GM21717 (cell line): ENCODE data around the gene PHACTR1.
"Not testable (repeated sequence)": the region's sequence is repeated elsewhere in the genome, so short reads cannot be mapped to it uniquely, and the experiment has no call there.

Experiments used
- ATAC-seq: cut with Tn5 transposase; IDR thresholded peaks from one replicate; pipeline ENCODE4 v1.9.1; 2021; ENCODE audit warnings: mild to moderate bottlenecking, moderate library complexity; ENCODE audit not compliant: unreplicated experiment

Gene PHACTR1

DNA sequence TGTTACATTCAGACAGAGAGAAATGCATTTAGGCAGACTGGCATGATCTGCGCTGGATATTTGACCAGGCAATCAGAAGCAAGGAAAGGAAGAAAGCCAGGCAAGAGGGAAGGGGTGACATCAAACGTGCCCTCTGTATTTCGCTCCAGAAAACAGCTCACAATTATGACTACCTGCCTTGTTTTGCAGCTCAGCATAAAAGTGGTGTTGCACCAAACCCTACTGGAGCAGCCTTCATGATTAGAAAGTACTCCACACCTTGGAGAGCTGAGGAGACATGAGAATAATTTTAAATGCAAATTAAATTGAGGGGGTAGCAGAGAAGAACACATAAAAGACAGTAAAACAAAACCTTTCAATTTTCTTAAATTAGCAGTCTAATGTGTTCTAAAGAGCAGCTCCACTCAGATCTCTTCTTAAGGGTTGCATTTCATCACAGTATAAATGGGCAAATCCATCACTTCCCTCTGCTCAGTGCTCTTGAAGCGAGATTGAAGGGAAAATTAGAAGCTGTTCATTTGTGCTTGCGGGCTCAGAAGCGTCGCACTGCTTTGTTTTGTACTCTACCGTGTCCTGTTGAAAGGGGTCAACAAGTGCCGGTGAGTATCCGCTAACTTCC, at the start of gene PHACTR1:
PHACTR1 (plus strand) TSS at position 470 of the 619 bp plus-strand sequence.
- no peak for ATAC-seq

DNA sequence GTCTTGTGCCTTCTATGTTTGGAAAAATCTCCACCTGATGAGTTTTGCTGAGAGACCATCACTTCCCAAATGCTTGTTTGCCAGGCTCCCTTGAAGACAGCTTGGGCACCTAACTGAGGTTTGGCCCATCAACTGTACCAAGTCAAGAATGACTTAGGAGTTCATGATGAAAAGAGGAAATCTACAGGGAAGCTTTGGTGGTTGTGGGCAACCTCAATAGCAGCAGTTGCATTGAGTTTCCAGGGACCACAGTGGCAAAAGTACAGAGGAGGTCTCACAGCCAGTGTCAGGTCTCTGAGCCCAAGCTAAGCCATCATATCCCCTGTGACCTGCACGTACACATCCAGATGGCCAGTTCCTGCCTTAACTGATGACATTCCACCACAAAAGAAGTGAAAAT, 49.7 kb upstream of the PHACTR1 start:
- ATAC-seq: no peak

GRCh38 chr6:12675931-12676330, 40.6 kb upstream of the PHACTR1 start:
- no peak for ATAC-seq

- no peak for ATAC-seq
These were observed 37.2 kb upstream of the PHACTR1 start for GRCh38 chr6:12679341-12679740.

GRCh38 chr6:12693122-12693521, 23.4 kb upstream of the PHACTR1 start:
- no peak for ATAC-seq

DNA sequence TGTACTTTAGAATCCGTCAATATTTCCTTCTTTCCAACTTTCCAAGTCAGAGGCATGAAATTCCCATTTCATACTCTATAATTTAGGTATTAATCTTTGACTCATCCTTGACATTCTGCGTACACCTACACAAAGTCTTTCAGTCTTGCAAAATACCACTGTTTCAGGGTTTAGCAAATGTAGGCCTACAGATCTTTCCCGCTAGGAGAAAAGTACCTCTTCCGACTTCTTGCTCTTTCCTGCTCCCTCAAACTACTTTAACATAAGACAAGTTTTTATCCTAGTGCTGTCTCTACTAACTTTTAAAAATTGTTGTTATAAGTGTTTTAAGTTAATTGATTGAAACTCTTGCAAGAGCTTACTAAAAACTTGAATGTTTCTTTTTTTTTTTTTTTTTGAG, 18.3 kb upstream of the PHACTR1 start:
- no peak for ATAC-seq

DNA sequence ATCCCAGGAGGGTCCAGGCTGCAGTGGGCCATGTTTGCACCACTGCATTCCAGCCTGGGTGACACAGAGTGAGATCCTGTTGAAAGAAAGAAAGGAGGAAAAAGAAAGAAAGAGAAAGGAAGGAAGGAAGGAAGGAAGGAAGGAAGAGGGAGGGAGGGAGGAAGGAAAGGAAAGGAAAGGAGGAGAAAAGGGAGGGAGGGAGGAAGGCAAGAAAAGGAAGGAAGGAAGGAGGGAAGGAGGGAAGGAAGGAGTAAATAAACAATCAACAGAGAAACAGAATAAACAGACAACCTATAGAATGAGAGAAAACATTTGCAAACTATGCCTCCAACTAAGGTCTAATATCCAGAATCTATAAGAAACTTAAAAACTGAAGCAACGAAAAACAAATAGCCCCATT, 11.6 kb upstream of the PHACTR1 start:
- ATAC-seq: no peak

DNA sequence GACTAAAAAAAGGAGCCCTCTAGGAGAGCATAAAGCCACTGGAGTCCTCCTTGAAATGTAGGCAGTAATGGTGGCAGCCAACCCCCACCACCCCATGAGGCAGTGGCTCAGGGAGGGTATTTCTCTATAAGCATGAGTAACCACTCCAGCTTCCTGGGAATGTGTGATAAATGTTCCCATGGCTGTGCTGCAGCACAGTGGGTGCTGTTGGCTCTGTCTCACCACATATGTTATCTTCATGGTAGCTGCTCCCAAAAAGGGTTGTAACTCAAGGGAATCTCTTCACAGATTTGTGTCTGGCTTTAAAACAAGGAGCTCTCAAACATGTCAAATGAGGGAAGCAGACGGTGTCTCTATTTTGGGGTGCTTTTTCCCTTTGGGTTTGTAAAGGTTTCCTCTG, 7.5 kb upstream of the PHACTR1 start:
- no peak for ATAC-seq

GRCh38 chr6:12709556-12710232, 6.9 kb upstream of the PHACTR1 start:
- ATAC-seq: no peak

DNA sequence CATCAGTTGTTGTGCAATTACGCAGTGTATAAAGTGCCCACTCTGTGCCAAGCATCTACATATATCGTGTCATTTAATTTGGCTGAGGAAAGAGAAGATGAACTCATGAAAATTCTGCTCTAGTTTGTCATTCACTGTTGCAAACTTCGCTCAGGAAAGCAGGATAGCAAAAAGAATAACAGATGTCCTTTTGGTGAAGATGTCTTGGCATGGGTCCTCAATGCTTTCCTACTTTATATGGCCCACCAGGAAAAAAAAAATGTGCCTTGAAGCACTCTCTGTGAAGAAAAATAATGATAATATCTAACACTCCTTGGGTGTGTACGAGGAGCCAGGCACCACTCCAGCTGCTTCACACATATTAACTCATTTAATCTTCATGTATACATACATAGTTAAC, 5.6 kb upstream of the PHACTR1 start:
- no peak for ATAC-seq

DNA sequence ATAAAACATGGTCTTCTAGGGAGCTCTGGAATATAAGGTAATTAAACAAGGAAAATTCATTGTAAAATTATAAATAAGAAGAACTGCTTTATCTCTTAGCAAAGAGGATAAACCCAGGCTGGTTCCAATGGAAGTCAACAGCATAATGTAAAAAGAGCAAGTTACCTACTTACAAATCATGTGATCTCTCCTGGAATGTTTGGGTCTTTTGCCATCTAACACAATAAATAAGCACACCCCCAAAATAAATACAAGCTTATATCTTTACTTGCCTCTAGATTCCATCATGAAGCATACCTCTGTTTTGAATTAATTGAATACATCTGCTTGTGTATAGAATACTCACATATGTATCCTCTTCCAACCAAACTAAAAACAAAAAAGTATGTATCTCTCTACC, 2.5 kb upstream of the PHACTR1 start:
- no peak for ATAC-seq

DNA sequence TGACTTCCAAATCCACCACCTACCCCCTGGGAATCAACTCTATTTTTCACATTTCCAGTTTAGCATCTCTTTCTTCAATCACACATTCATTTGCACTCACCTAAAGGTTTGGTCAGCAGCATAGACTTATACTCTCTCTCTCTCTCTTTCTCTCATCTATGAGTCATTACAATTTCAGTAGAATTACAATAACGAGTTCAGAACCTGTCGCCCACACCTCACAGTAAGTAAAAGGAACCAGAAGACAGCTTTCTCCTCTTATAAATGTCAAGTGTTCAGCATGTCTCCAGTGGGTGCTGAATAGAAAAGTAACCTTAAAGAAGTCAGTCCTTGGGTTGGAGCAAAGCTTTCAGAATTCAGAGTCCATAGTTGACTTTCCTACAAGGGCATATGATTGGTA, 1.1 kb upstream of the PHACTR1 start:
- ATAC-seq: no peak

DNA sequence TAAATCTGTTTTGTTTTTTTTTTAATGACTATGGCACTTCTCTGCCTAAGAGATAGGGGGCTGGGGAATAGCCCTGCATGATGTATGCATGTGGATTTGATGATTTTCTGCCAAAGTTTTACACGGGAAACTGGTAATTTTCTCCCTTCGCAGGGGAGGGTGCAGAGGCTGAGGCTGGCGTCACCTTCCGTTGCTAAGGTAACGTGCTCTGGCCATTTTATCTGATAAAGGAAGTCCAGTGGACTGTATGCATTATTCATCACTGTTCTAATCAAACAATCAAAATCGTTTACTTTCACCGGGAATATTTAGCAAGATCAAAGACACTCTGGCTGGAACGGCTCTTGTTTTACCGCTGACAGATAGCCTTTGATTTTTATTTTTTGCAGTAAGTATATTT, 789 bp downstream of the PHACTR1 start:
- ATAC-seq: no peak

DNA sequence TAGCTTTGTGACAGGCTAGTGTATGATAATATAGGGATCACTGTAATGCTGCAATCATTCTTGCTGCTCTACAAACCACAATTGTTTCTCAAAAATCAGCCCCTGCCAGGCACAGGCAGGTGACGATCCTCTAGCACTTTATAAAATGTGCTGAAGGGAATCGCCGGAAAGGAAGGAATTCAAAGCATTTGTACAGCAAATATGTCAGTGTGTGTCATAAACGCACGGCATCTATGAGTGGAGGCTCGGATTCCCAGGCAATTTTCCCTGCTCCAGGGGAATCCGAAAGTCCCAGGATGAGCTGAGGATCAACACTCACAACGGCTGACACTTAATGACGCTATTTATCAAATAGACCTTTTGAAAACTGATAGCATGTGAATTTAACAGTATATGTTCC, 1.4 kb downstream of the PHACTR1 start:
- ATAC-seq: no peak

GRCh38 chr6:12719017-12719416, 2.5 kb downstream of the PHACTR1 start:
- no peak for ATAC-seq

DNA sequence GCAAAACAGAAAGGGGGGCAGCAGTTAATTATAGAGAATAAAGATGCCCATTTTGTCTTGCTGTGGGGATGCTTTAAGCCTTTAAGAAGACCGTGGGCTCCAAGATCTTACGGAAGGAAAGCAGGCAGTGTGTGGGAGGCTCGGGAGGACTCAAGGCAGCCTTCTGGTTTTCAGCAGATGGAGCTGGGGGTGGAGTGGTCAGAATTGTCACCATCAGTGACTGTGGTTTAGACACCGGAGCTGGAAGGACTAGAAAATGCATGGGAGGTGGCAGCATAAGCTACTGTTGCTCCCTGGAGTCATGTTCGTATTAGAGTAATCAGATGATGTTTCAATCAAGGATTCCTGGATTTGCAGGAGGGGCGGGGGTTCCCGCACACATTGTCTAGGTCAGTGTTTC, 3.7 kb downstream of the PHACTR1 start:
- ATAC-seq: no peak

DNA sequence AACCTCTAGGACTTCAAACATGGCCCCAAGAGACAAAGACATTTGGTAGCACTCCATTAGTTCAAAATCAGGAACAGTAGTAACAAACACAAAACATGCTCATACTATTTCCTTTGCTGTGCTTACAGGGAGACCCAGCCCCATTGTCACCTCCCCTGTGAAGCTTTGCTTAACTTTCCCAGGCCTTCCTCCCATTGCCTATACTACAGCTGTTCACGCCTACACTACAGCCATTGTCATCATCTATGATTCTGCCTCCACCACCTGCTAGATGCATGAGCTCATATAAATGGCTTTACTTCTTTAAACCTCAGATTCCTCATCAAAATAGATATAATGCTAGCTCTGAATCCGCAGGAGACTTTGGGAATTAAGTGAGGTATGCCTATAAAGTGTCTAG, 8.7 kb downstream of the PHACTR1 start:
- no peak for ATAC-seq

- ATAC-seq: no peak
These were observed 12.9 kb downstream of the PHACTR1 start for GRCh38 chr6:12729467-12729866.

DNA sequence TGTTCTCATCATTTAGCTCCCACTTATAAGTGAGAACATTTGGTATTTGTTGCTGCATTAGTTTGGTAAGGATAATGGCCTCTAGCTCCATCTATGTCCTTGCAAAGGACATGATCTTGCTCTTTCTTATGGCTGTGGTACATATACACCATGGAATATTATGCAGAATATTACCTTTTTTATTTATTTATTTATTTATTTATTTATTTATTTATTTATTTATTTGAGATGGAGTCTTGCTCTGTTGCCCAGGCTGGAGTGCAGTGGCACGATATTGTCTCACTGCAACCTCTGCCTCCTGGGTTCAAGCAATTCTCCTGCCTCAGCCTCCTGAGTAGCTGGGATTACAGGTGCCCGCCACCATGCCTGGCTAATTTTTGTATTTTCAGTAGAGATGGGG, 14.2 kb downstream of the PHACTR1 start:
- ATAC-seq: not testable (repeated sequence)

DNA sequence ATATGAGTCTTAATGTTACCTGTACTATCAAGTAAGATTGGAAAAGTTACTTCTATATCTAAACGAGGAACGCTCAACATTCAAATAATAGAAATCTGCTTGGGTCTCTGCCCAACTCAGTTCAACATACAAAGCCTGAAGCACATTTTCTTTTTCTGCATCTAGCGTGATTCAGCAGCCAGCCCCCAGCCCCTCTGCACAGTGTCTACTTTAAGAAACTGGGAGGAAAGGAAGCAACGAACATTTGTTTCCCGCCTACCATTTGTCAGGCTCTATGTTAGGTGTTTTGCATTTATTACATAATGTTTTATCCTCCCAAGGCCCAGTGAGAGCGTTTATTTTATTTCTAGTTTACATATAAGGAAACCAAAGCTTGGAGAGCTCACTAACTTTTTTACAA, 17.3 kb downstream of the PHACTR1 start:
- no peak for ATAC-seq

DNA sequence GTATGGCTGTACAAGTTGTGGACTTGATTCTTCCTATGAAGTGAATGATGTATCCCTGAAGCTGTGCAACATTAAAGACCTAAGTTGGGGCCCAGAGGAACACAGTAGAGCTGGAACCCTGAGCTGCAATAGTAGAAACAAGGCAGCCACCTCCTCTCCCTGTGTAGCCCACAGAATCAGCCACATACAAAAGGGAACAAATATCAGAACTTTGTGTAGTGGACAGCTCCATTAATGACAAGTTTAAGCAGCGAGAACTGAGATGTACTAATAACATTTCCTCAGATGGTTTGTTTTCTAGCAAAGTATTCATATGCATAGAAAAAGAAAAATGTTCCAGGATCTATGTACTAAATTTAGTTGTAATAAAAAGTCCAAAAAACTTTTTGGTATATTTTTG, 19.2 kb downstream of the PHACTR1 start:
- ATAC-seq: no peak

DNA sequence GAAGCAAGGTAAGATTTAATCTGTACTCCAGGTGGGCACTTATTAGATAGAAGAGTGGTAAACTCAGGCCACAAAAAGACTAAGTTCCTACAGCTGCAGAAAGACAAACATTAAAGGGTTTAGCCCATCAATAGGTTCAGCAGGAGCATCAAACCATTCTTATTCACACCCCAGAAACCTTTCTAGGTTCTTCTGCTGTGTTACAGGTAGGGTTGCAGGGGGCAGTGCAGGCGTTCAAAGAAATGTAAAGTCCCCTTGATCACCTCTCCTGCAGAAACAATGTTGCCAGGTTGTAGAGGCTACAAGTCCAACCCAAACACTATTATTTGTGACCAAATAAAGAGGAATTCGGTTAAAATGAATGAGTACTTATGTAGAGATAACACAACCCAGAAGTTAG, 31.8 kb downstream of the PHACTR1 start:
- no peak for ATAC-seq
